K562 (cell line): ENCODE measurements around the gene MDC1. TPM values are rescaled to one million over a fixed set of nuclear protein-coding genes. Genes with fewer than 3 reads are reported as not detected.

Source experiments
- CREB1 ChIP-seq, 2 experiments: sonication (generic) in 1 of 2; formaldehyde crosslinking in 1 of 2; IDR thresholded peaks; 2 replicates each; pipeline versions ENCODE4 v1.6.1 to v1.8.0; 2012 to 2022; ENCODE audit warnings: inconsistent platforms in 1 of 2, mild to moderate bottlenecking in 1 of 2, missing genetic modification reagents in 1 of 2, moderate library complexity in 1 of 2
- E2F5 ChIP-seq: sonication (generic); formaldehyde crosslinking; IDR thresholded peaks from 2 replicates; pipeline ENCODE4 v1.8.0; 2022; ENCODE audit warnings: mild to moderate bottlenecking, missing genetic modification reagents
- EZH2 ChIP-seq: IDR thresholded peaks from 2 replicates; pipeline ENCODE4 v1.6.1; 2012; ENCODE audit warnings: low read depth, mild to moderate bottlenecking, inconsistent platforms, low read length, borderline replicate concordance
- GTF2E2 ChIP-seq: fragments of 200-800 bp; sonication (Bioruptor generic); IDR thresholded peaks from 2 replicates; pipeline ENCODE4 v1.6.1; 2016; ENCODE audit warnings: missing genetic modification characterization, missing compliant biosample characterization
- HDAC3 ChIP-seq: fragments of 450-650 bp; IDR thresholded peaks from 2 replicates; pipeline ENCODE4 v1.6.1; 2018; ENCODE audit warnings: borderline replicate concordance, mild to moderate bottlenecking, moderate library complexity; ENCODE audit not compliant: partially characterized antibody
- HNRNPLL ChIP-seq: fragments of 200-400 bp; formaldehyde crosslinking; IDR thresholded peaks from 2 replicates; pipeline ENCODE4 v1.6.1; 2017; ENCODE audit warnings: low read length, low read depth, mild to moderate bottlenecking; ENCODE audit not compliant: poor library complexity, severe bottlenecking
- ILK ChIP-seq: fragments of 450-650 bp; IDR thresholded peaks from 2 replicates; pipeline ENCODE4 v1.6.1; 2016; ENCODE audit warnings: missing genetic modification characterization, low read depth, mild to moderate bottlenecking, missing compliant biosample characterization, moderate library complexity, borderline replicate concordance
- LARP7 ChIP-seq: fragments of 450-650 bp; IDR thresholded peaks from 2 replicates; pipeline ENCODE4 v1.6.1; 2016
- POU5F1 ChIP-seq: fragments of 150-350 bp; IDR thresholded peaks from 2 replicates; pipeline ENCODE4 v1.6.1; 2014; ENCODE audit warnings: borderline replicate concordance, low read length, low read depth, mild to moderate bottlenecking; ENCODE audit not compliant: partially characterized antibody
- RBFOX2 ChIP-seq: fragments of 200-400 bp; formaldehyde crosslinking; IDR thresholded peaks from 2 replicates; pipeline ENCODE4 v1.6.1; 2017; ENCODE audit warnings: low read depth, mild to moderate bottlenecking, low read length, moderate library complexity
- RBM22 ChIP-seq: fragments of 200-400 bp; formaldehyde crosslinking; IDR thresholded peaks from 2 replicates; pipeline ENCODE4 v1.6.1; 2018; ENCODE audit warnings: low read length, low read depth; ENCODE audit not compliant: poor library complexity, severe bottlenecking
- SMARCE1 ChIP-seq: fragments of 450-650 bp; IDR thresholded peaks from 2 replicates; pipeline ENCODE4 v1.7.1; 2016; ENCODE audit warnings: mild to moderate bottlenecking
- SP1 ChIP-seq: sonication (generic); formaldehyde crosslinking; IDR thresholded peaks from 2 replicates; pipeline ENCODE4 v1.8.1; 2022; ENCODE audit warnings: mild to moderate bottlenecking, missing genetic modification reagents
- SPI1 ChIP-seq: IDR thresholded peaks from 2 replicates; pipeline ENCODE4 v1.6.1; 2011; ENCODE audit warnings: low read depth, low read length, control low read depth, borderline replicate concordance
- ZBTB26 ChIP-seq: fragments of 450-650 bp; formaldehyde crosslinking; IDR thresholded peaks from 2 replicates; pipeline ENCODE4 v1.4.0; 2022; ENCODE audit warnings: missing genetic modification characterization
- ZBTB7A ChIP-seq: IDR thresholded peaks from 2 replicates; pipeline ENCODE4 v1.6.1; 2011; ENCODE audit warnings: low read depth, mild to moderate bottlenecking, low read length, moderate library complexity, borderline replicate concordance; ENCODE audit not compliant: control insufficient read depth
- ZC3H8 ChIP-seq: fragments of 450-650 bp; IDR thresholded peaks from 2 replicates; pipeline ENCODE4 v1.6.1; 2017
- ZNF146 ChIP-seq: IDR thresholded peaks from one replicate; pipeline ENCODE4 v1.6.1; 2018; ENCODE audit warnings: missing compliant biosample characterization; ENCODE audit not compliant: unreplicated experiment
- ZNF57 ChIP-seq: fragments of 450-650 bp; formaldehyde crosslinking; IDR thresholded peaks from 2 replicates; pipeline ENCODE4 v1.4.0; 2020; ENCODE audit warnings: mild to moderate bottlenecking, moderate library complexity
- ZNF695 ChIP-seq: fragments of 450-650 bp; formaldehyde crosslinking; IDR thresholded peaks from 2 replicates; pipeline ENCODE4 v1.4.0; 2020; ENCODE audit warnings: mild to moderate bottlenecking, moderate library complexity
- polyA plus RNA-seq, 8 experiments: library from polyadenylated mRNA; depleted of rRNA in 4 of 8; stranded (reverse) in 5 of 8; unstranded in 3 of 8; fragments of >200 nt; fragmentation: Nextera tagmentation in 2 of 8; fragmentation: Illumina TruSeq in 1 of 8; extraction: Ambion mirVana in 2 of 8; extraction: Trizol in 1 of 8; gene quantifications; 2 replicates each; pipeline versions ENCODE4 v1.2.1 to v1.2.3, GENCODE V29; 2011 to 2014; ENCODE audit warnings: inconsistent platforms in 1 of 8, missing spikeins in 1 of 8
- total RNA-seq, 7 experiments: library from RNA; depleted of rRNA in 6 of 7; stranded (reverse); fragments of >200 nt in 6 of 7; fragmentation: Illumina TruSeq in 2 of 7; extraction: Trizol in 2 of 7; gene quantifications; 2 replicates each; pipeline versions ENCODE4 v1.2.1 to v1.2.3, GENCODE V29; 2011 to 2021; ENCODE audit warnings: low replicate concordance in 1 of 7
- TF ChIP-seq, protein P1 (sequence below), 2 experiments: fragments of 200-800 bp in 1 of 2; sonication (Bioruptor generic) in 1 of 2; sonication (generic) in 1 of 2; formaldehyde crosslinking in 1 of 2; IDR thresholded peaks in 1 of 2; conservative IDR thresholded peaks in 1 of 2; 2 replicates each; pipeline versions ENCODE4 v1.5.0 to v1.6.1; 2016 to 2020; ENCODE audit warnings: missing compliant biosample characterization in 1 of 2, missing genetic modification characterization in 1 of 2, missing genetic modification reagents in 1 of 2
- TF ChIP-seq, protein P2 (sequence below): fragments of 250-450 bp; sonication (Bioruptor Pico); IDR thresholded peaks from 2 replicates; pipeline ENCODE4 v1.4.0; 2020; ENCODE audit warnings: borderline replicate concordance

MDC1 gene
- total and polyA plus RNA-seq, 9 of the 15 experiments (the other 6 are each of a cell fraction or from before 2014, with no cell fraction given) = 8.2 to 114 (median 20.0) TPM

- TF ChIP-seq, protein P1, sequence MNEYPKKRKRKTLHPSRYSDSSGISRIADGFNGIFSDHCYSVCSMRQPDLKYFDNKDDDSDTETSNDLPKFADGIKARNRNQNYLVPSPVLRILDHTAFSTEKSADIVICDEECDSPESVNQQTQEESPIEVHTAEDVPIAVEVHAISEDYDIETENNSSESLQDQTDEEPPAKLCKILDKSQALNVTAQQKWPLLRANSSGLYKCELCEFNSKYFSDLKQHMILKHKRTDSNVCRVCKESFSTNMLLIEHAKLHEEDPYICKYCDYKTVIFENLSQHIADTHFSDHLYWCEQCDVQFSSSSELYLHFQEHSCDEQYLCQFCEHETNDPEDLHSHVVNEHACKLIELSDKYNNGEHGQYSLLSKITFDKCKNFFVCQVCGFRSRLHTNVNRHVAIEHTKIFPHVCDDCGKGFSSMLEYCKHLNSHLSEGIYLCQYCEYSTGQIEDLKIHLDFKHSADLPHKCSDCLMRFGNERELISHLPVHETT (CRISPR knock-in tag; conservative IDR thresholded peaks at IDR 0.05 in 1 of 2, IDR thresholded peaks at IDR 0.05 in 1 of 2) = no peak
- TF ChIP-seq POU5F1 = no peak
- TF ChIP-seq LARP7 = no peak
- TF ChIP-seq GTF2E2 (tag) = no peak
- no peak for TF ChIP-seq ILK (tag)
- TF ChIP-seq ZC3H8 = no peak
- no peak for TF ChIP-seq CREB1 (IDR thresholded peaks at IDR 0.05)
- no peak for TF ChIP-seq CREB1 (CRISPR knock-in tag; IDR thresholded peaks at IDR 0.05)
- TF ChIP-seq E2F5 = no peak
- TF ChIP-seq RBFOX2 = peak; percentile 50
- no peak for TF ChIP-seq ZBTB26 (CRISPR knock-in tag)
- TF ChIP-seq ZNF695 (CRISPR knock-in tag) = 0 out of 2 replicates have a peak, but pooled peaks have one; percentile 30
- no peak for TF ChIP-seq SPI1
- TF ChIP-seq HNRNPLL = peak; percentile 47
- TF ChIP-seq SMARCE1 = no peak
- no peak for TF ChIP-seq ZNF146 (CRISPR knock-in tag)
- no peak for TF ChIP-seq ZBTB7A
- TF ChIP-seq HDAC3 = no peak
- TF ChIP-seq ZNF57 (CRISPR knock-in tag) = 0 out of 2 replicates have a peak, but pooled peaks have one; percentile 10
- no peak; the same call in 1 of the 2 replicates for TF ChIP-seq SP1
- no peak for TF ChIP-seq EZH2
- no peak for TF ChIP-seq RBM22
- TF ChIP-seq, protein P2, sequence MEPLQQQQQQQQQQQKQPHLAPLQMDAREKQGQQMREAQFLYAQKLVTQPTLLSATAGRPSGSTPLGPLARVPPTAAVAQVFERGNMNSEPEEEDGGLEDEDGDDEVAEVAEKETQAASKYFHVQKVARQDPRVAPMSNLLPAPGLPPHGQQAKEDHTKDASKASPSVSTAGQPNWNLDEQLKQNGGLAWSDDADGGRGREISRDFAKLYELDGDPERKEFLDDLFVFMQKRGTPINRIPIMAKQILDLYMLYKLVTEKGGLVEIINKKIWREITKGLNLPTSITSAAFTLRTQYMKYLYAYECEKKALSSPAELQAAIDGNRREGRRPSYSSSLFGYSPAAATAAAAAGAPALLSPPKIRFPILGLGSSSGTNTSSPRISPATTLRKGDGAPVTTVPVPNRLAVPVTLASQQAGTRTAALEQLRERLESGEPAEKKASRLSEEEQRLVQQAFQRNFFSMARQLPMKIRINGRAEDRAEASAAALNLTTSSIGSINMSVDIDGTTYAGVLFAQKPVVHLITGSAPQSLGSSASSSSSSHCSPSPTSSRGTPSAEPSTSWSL (CRISPR knock-in tag) = peak; percentile 69; the same call in 1 of the 2 replicates
Measured at GRCh38 chr6:30685157-30686008, 31.7 kb downstream of the MDC1 start (continued).
